Muscle of leg (tissue), 11 donors: ENCODE data around the gene RPA3. TPM values are rescaled to one million over a fixed set of nuclear protein-coding genes. Genes with fewer than 3 reads are reported as not detected.
"Not testable (repeated sequence)": the region's sequence is repeated elsewhere in the genome, so short reads cannot be mapped to it uniquely, and the experiment has no call there.

Experiments
- DNase-seq: peaks from one replicate; pipeline ENCODE4 v3.0.0; 2013
- H3K27ac ChIP-seq: one replicate; pipeline ENCODE4 v1.5.1; 2013; ENCODE audit warnings: mild to moderate bottlenecking, low read length, control low read depth
- H3K27me3 ChIP-seq: one replicate; pipeline ENCODE4 v1.6.1; 2013; ENCODE audit warnings: low read length; ENCODE audit not compliant: control insufficient read depth, insufficient read depth
- H3K36me3 ChIP-seq: one replicate; pipeline ENCODE4 v1.6.1; 2013; ENCODE audit warnings: low read length; ENCODE audit not compliant: control insufficient read depth, insufficient read depth
- H3K4me1 ChIP-seq: one replicate; pipeline ENCODE4 v1.6.1; 2013; ENCODE audit warnings: low read length; ENCODE audit not compliant: control insufficient read depth, insufficient read depth
- H3K4me3 ChIP-seq: one replicate; pipeline ENCODE4 v1.5.1; 2013; ENCODE audit warnings: low read length, control low read depth
- H3K9me3 ChIP-seq: replicated peaks from 2 replicates; pipeline ENCODE4 v1.6.1; 2013; ENCODE audit warnings: low read depth, low read length; ENCODE audit not compliant: control insufficient read depth
- WGBS: methylation state at CpG from one replicate; pipeline ENCODE4 v1.1.5; 2013; ENCODE audit warnings: missing lambda C conversion rate; ENCODE audit not compliant: insufficient coverage; 5-methylcytosine and 5-hydroxymethylcytosine counted together
- polyA plus RNA-seq, 8 donors: library from polyadenylated mRNA; unstranded; fragments of 120-200 nt; gene quantifications; one replicate each; pipeline versions ENCODE4 v1.2.1 to v1.2.3, GENCODE V29; 2013; ENCODE audit warnings: inconsistent platforms in 1 of 8, low replicate concordance in 1 of 8; ENCODE audit not compliant: insufficient read length in 8 of 8, insufficient read depth in 1 of 8
- total RNA-seq: library from RNA; stranded (reverse); fragments of 120-200 nt; gene quantifications from one replicate; pipeline ENCODE4 v1.2.4, GENCODE V29; 2013

The RPA3 gene
- total and polyA plus RNA-seq, 9 donors = 22.2 to 28.1 (median 26.3) TPM

DNA sequence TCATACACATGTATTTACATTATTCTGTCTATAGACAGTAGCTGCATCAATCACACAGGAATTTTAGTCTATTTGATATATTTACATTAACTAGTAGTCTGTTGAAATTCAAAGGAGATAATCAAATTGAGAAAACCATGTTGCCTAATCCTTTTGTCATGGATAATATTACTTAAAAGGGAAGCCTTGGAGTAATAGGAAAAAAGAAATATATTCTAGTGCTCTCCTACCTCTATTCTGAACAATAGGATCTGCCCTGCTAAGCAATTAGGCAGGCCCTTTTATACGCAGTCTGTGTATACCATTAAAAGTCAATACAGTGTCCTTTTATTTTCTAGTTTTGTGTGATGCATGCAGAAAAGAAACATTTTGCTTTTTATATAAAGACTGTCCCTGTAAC lies 53.4 kb downstream of the RPA3 start:
- no peaks in the 10 kb centered on the region for H3K27me3 ChIP-seq
- no peak for DNase-seq
- no peak overlapping the region for H3K4me3 ChIP-seq
- no CpG with 5 or more reads among the region's 1 CpG for WGBS
- H3K36me3 ChIP-seq = no peaks in the 10 kb centered on the region
- H3K27ac ChIP-seq = no peak overlapping the region
- no peaks in the 10 kb centered on the region for H3K4me1 ChIP-seq
- no peaks in the 10 kb centered on the region for H3K9me3 ChIP-seq

DNA sequence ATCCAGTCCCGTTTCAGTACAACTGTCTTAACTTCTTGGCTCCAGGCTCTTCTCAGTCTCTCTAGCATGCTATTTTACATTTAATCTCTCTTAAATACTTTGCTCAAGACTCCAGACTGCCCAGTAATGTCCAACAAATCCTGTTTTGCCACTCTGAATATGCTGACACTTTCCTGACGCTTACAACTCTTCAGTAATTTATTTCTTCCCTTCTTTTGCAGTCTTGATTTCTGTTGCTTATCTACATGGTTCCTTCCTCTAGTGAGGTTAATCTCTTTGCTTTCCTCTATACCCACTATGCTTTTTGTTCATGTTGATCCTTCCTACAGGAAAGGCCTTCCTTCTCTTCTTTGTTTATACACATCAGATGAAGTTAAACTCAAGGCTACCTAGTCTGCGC lies 54.1 kb downstream of the RPA3 start:
- H3K36me3 ChIP-seq = no peaks in the 10 kb centered on the region
- H3K4me3 ChIP-seq = no peak overlapping the region
- H3K27me3 ChIP-seq = no peaks in the 10 kb centered on the region
- H3K27ac ChIP-seq = no peak overlapping the region
- WGBS = 50% methylated on average over 2 of the region's 3 CpGs
- no peak for DNase-seq
- no peaks in the 10 kb centered on the region for H3K4me1 ChIP-seq
- no peaks in the 10 kb centered on the region for H3K9me3 ChIP-seq

DNA sequence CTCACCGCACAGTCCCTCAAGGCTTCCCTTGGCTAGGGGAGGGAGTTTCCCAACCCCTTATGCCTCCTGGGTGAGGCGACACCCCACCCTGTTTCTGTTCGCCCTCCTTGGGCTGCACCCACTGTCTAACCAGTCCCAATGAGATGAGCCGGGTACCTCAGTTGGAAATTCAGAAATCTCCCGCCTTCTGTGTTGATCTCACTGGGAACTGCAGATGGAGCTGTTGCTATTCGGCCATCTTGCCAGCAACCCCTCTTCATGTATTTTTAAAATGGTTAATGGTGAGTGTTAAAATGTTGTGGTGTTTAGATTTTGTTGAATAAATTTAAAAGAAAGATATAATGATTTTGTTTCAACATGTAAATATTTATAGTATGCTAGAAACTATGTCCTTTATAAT lies 55.9 kb downstream of the RPA3 start:
- Histone ChIP-seq H3K27ac (no peak overlapping the region), H3K27me3 (no peaks in the 10 kb centered on the region), H3K36me3 (no peaks in the 10 kb centered on the region), H3K9me3 (peaks cover 2% of the 10 kb centered on the region), H3K4me1 (no peaks in the 10 kb centered on the region), H3K4me3 (no peak overlapping the region)
- no CpG with 5 or more reads among the region's 6 CpGs for WGBS
- no peak for DNase-seq

DNA sequence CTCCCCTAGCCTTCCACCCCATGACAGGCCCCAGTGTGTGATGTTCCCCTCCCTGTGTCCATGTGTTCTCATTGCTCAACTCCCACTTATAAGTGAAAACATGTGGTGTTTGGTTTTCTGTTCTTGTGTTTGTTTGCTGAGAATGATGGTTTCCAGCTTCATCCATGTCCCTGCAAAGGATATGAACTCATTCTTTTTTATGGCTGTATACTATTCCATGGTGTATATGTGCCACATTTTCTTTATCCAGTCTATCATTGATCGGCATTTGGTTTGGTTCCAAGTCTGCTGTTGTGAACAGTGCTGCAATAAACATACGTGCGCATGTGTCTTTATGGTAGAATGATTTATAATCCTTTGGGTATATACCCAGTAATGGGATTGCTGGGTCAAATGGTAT lies 61.9 kb downstream of the RPA3 start:
- H3K9me3 ChIP-seq, H3K27ac ChIP-seq, H3K36me3 ChIP-seq, H3K27me3 ChIP-seq, DNase-seq, H3K4me3 ChIP-seq, H3K4me1 ChIP-seq: not testable (repeated sequence)
- WGBS = no CpG with 5 or more reads among the region's 3 CpGs

DNA sequence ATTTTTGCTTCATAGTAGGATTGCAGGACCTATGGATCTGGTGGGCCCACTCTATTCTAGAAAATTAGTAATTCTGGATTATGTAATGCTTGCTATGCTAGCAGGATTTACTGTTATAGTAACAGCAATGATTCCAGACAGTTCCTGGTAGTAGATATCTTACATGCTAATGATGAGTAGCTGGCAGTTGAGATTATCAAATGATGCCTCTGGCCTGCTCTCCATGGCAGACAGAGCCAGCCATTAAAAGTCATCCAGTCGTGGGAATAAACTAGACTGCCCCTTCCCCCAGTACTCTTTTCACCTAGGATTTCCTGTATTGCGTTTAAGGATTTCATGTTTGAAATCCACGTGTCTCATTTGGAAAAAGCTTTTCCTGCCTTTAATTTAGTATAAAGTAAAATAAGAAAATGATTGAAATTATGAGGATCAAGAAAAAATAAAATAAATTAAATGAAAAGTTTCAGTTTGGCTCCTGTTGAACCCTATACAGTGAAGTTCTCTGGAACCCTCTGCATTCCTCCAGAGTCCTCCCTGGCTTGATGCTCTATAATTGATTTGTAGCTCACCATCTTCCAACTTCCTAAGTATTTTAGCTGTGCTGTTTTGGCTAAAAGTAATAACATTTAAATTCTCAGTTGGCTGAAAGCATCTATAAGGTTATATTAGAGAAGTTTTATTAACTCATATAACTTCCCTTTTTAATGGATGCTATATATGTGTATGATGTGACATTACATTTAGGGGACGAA lies 63.3 kb downstream of the RPA3 start:
- no peak overlapping the region for H3K27ac ChIP-seq
- no peaks in the 10 kb centered on the region for H3K36me3 ChIP-seq
- DNase-seq = peak; percentile 66
- H3K4me3 ChIP-seq = no peak overlapping the region
- WGBS = no CpG with 5 or more reads among the region's 4 CpGs
- H3K27me3 ChIP-seq = no peaks in the 10 kb centered on the region
- H3K9me3 ChIP-seq = peaks cover 5% of the 10 kb centered on the region
- H3K4me1 ChIP-seq = no peaks in the 10 kb centered on the region

DNA sequence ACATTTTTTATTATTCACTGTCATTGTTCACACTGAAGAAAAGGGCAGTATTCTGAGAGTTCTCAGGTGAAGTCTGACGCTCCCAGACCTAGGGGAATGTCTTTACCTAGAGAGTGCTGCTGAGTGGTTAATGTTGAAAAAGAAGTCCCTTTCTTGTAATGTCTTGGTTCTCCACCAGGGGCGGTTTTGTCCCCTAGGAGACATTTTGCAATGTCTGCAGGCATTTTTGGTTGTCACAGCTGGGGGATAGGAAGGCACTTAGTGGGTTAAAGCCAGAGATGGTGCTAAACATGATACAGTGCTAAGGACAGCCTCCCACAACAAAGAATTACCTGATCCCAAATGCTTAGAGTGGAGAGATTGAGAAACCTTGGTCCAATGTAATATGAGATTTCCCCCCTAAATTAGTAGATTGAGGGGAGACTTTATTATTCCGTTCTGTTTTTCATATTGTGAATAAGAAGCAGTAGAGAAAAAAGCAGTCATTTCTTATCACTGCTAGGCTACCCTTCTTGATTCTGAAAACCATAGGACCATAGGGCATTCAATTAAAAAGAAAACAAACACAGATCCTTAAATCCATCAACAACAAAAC lies 64.7 kb downstream of the RPA3 start:
- WGBS = 51% methylated on average over 2 of the region's 3 CpGs
- DNase-seq = no peak
- H3K27ac ChIP-seq = no peak overlapping the region

DNA sequence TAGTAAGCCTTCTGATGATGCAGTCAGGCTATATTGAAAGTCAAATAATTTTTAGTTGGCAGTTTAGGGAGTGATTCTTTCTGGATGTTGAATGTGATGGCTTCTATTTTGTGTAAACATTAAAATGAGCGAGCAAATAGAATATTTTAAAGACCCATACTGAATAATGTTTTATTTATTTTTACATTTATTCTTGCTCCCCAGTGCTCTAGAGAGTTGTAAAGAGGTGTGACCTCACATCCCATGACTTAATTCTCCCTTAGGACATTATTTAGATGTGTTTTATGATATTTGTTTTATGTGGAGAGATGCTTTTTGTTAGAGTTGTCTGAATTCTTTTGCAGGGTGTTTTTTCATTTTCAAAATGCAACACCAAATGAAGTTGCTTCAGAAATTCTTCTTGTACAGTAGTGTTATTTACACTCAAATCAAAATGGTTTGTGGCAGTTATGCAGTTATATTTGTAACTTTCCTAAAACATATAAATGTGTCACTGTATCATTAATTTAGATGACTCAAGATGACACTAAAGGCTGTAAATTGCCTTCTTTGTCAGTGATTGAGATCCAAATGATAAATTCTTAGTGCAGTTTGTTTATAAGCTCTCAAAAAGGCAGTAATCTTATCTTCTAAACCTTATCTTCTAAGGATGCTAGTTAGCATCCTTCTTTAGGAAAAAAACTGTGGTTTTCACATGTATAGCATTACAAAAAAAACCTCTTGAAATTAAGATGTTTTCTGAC lies 65.4 kb downstream of the RPA3 start:
- WGBS = no CpG with 5 or more reads among the region's 1 CpG

More for the DNA sequence above, 64.7 kb downstream of the RPA3 start:
- H3K9me3 ChIP-seq = peaks cover 5% of the 10 kb centered on the region
- no peaks in the 10 kb centered on the region for H3K27me3 ChIP-seq
- H3K4me1 ChIP-seq = no peaks in the 10 kb centered on the region
- no peaks in the 10 kb centered on the region for H3K36me3 ChIP-seq
- H3K4me3 ChIP-seq = no peak overlapping the region

DNA sequence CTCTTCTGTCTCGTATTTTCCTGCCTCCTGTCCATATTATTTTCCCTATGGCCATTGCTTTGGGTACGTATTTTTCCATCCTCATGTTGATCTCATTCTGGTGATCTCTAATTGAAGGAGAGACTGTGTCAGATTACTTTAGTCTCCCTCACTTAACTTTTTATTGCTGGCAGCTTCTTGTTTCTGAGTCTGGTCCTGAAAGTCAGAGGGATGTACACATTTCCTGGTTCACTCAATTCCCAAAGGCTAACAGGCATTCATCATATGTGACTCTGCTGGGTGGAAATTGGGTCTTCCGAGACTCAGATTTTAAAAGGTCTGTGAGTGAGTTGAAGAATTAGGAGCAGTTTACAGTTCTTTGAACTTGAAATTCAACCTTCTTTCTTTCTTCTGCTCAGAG lies 66.9 kb downstream of the RPA3 start:
- no CpG with 5 or more reads among the region's 3 CpGs for WGBS
- H3K27ac ChIP-seq = no peak overlapping the region
- no peaks in the 10 kb centered on the region for H3K4me1 ChIP-seq
- H3K9me3 ChIP-seq = no peaks in the 10 kb centered on the region
- H3K36me3 ChIP-seq = no peaks in the 10 kb centered on the region
- no peak overlapping the region for H3K4me3 ChIP-seq
- DNase-seq = peak; percentile 38
- no peaks in the 10 kb centered on the region for H3K27me3 ChIP-seq

More for the DNA sequence above, 65.4 kb downstream of the RPA3 start:
- H3K4me3 ChIP-seq = no peak overlapping the region
- H3K36me3 ChIP-seq = no peaks in the 10 kb centered on the region
- peak; percentile 32 for DNase-seq
- no peak overlapping the region for H3K27ac ChIP-seq
- no peaks in the 10 kb centered on the region for H3K4me1 ChIP-seq
- no peaks in the 10 kb centered on the region for H3K27me3 ChIP-seq
- H3K9me3 ChIP-seq = peaks cover 3% of the 10 kb centered on the region

DNA sequence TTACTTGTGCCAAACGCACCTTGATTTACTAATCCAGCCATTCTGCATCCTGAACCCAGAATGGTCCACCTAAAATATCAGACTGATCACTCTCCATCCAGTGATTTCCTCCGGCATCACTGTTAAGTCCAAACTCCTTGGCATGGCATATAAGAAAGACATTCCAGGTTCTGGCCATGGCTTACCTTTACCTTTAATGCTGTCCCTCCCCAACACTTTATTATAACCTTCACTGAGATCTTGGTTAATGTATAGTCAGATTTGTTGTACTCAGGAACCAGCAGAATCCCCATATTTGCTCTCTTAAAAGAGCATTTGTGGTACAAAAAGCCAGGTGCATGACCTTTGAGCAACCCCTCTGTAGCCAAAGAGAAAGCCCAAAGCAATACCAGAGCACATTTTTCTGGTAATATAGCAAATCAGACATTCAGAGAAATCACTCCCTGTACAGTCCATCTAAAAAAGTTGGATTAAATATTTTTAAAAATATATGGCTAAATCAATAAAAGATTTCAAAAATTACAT lies 67.7 kb downstream of the RPA3 start:
- Histone ChIP-seq H3K9me3 (no peaks in the 10 kb centered on the region), H3K4me1 (no peaks in the 10 kb centered on the region), H3K4me3 (no peak overlapping the region), H3K36me3 (no peaks in the 10 kb centered on the region), H3K27me3 (no peaks in the 10 kb centered on the region), H3K27ac (no peak overlapping the region)
- DNase-seq = no peak
- WGBS = 86% methylated on average over 2 of the region's 2 CpGs

DNA sequence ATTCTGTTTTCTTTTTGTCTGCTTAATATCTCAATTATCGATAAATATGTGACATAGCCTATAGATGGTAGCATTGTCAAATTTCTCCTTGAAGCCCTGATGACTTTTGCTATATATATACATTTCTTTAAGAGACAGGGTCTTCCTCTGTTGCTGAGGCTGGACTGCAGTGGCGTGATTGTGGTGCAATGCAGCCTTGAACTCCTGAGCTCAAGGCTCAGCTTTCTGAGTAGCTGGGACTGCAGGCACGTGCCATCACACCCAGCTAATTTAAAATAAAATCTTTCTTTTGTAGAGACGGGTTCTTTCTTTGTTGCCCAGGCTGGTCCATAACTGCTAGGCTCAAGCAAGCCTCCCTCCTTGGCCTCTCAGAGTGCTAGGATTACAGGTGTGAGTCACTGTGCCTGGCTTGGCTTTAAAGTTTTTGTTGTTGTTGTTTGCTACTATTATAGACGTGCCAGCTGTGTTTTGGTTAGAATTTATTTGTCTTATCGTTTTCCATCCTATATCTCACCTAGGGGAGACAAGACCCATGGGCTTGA lies 70.8 kb downstream of the RPA3 start:
- no peaks in the 10 kb centered on the region for H3K4me1 ChIP-seq
- WGBS = no CpG with 5 or more reads among the region's 6 CpGs
- H3K4me3 ChIP-seq = no peak overlapping the region
- no peaks in the 10 kb centered on the region for H3K36me3 ChIP-seq
- H3K9me3 ChIP-seq = no peaks in the 10 kb centered on the region
- H3K27ac ChIP-seq = no peak overlapping the region
- H3K27me3 ChIP-seq = no peaks in the 10 kb centered on the region
- no peak for DNase-seq
